ENCODE data around the gene C10orf62. TPM values are rescaled to one million over a fixed set of nuclear protein-coding genes. Genes with fewer than 3 reads are reported as not detected.

Gene C10orf62
- total RNA-seq, 1 experiment from 2014 or later: not detected

Other genes starting within 250 kb of the C10orf62 start
- 94.9 TPM for gene RRP12, start 188.4 kb upstream of the C10orf62 start, total RNA-seq (2021; ENCODE audit: unreplicated experiment)
- 726 TPM for gene PGAM1, start 163.5 kb upstream of the C10orf62 start, total RNA-seq (2021; ENCODE audit: unreplicated experiment)
- 60.3 TPM for gene EXOSC1, start 143.7 kb upstream of the C10orf62 start, total RNA-seq (2021; ENCODE audit: unreplicated experiment)
- 64.5 TPM for gene ZDHHC16, start 143.5 kb upstream of the C10orf62 start, total RNA-seq (2021; ENCODE audit: unreplicated experiment)
- 83.3 TPM for gene MMS19, start 91.3 kb upstream of the C10orf62 start, total RNA-seq (2021; ENCODE audit: unreplicated experiment)
- gene UBTD1, start 90.8 kb upstream of the C10orf62 start, total RNA-seq (2021; ENCODE audit: unreplicated experiment): 55.6 TPM
- 0.98 TPM for gene ANKRD2, start 16.9 kb upstream of the C10orf62 start, total RNA-seq (2021; ENCODE audit: unreplicated experiment)
- gene HOGA1, start 5.3 kb upstream of the C10orf62 start, total RNA-seq (2021; ENCODE audit: unreplicated experiment): 0.08 TPM
- 17.9 TPM for gene MORN4, start 43.8 kb downstream of the C10orf62 start, total RNA-seq (2021; ENCODE audit: unreplicated experiment)
- 22.8 TPM for gene PI4K2A, start 51.0 kb downstream of the C10orf62 start, total RNA-seq (2021; ENCODE audit: unreplicated experiment)
- 8.0 TPM for gene AVPI1, start 97.5 kb downstream of the C10orf62 start, total RNA-seq (2021; ENCODE audit: unreplicated experiment)
- gene MARVELD1, start 124.0 kb downstream of the C10orf62 start, total RNA-seq (2021; ENCODE audit: unreplicated experiment): 53.1 TPM
- 37.9 TPM for gene ZFYVE27, start 147.4 kb downstream of the C10orf62 start, total RNA-seq (2021; ENCODE audit: unreplicated experiment)
- 0.64 TPM for gene SFRP5, start 182.3 kb downstream of the C10orf62 start, total RNA-seq (2021; ENCODE audit: unreplicated experiment)